Measurements from ENCODE around the gene BRAT1.
"Not testable (repeated sequence)": the region's sequence is repeated elsewhere in the genome, so short reads cannot be mapped to it uniquely, and the experiment has no call there.

The BRAT1 gene

GRCh38 chr7:2592375-2592865, 37.1 kb upstream of the BRAT1 start:
- no peaks in the 10 kb centered on the region for H3K79me2 ChIP-seq (ENCODE audit: insufficient read depth, low read depth)
- H3K9ac ChIP-seq: no peak overlapping the region
- H3K27ac ChIP-seq: no peak overlapping the region
- TF ChIP-seq CTCF (conservative IDR thresholded peaks at IDR 0.05; ENCODE audit: low read depth, low read length): no peak
- no peaks in the 10 kb centered on the region for H4K20me1 ChIP-seq (ENCODE audit: insufficient read depth)
- H3K36me3 ChIP-seq (ENCODE audit: insufficient read depth): no peaks in the 10 kb centered on the region
- H3K4me2 ChIP-seq: no peak overlapping the region
- no peaks in the 10 kb centered on the region for H3K4me1 ChIP-seq (ENCODE audit: low read depth, poor library complexity, severe bottlenecking)
- H2AFZ ChIP-seq (ENCODE audit: low read depth): no peak overlapping the region
- H3K27me3 ChIP-seq (ENCODE audit: insufficient read depth, low read depth): no peaks in the 10 kb centered on the region
- H3K4me3 ChIP-seq (IDR thresholded peaks at IDR 0.05; ENCODE audit: insufficient read depth, low read depth, low read length): no peak overlapping the region

GRCh38 chr7:2589941-2590340, 34.6 kb upstream of the BRAT1 start:
- H3K79me2 ChIP-seq (ENCODE audit: insufficient read depth, low read depth); H3K27me3 ChIP-seq (ENCODE audit: insufficient read depth, low read depth); H2AFZ ChIP-seq (ENCODE audit: low read depth); H4K20me1 ChIP-seq (ENCODE audit: insufficient read depth); H3K36me3 ChIP-seq (ENCODE audit: insufficient read depth); H3K4me3 ChIP-seq (IDR thresholded peaks at IDR 0.05; ENCODE audit: insufficient read depth, low read depth, low read length); H3K4me1 ChIP-seq (ENCODE audit: low read depth, poor library complexity, severe bottlenecking); H3K4me2 ChIP-seq; H3K27ac ChIP-seq; H3K9ac ChIP-seq: not testable (repeated sequence)

GRCh38 chr7:2589341-2589740, 34.0 kb upstream of the BRAT1 start:
- Histone ChIP-seq H3K4me2 (no peak overlapping the region), H3K9ac (no peak overlapping the region), H3K27me3 (ENCODE audit: insufficient read depth, low read depth) (no peaks in the 10 kb centered on the region), H3K79me2 (ENCODE audit: insufficient read depth, low read depth) (no peaks in the 10 kb centered on the region), H4K20me1 (ENCODE audit: insufficient read depth) (no peaks in the 10 kb centered on the region), H2AFZ (ENCODE audit: low read depth) (no peak overlapping the region), H3K27ac (no peak overlapping the region), H3K4me1 (ENCODE audit: low read depth, poor library complexity, severe bottlenecking) (no peaks in the 10 kb centered on the region), H3K36me3 (ENCODE audit: insufficient read depth) (no peaks in the 10 kb centered on the region), H3K4me3 (IDR thresholded peaks at IDR 0.05; ENCODE audit: insufficient read depth, low read depth, low read length) (no peak overlapping the region)
- no peak for TF ChIP-seq CTCF (conservative IDR thresholded peaks at IDR 0.05; ENCODE audit: low read depth, low read length)

- no peak overlapping the region for H3K9ac ChIP-seq
- no peaks in the 10 kb centered on the region for H3K79me2 ChIP-seq (ENCODE audit: insufficient read depth, low read depth)
- H3K4me1 ChIP-seq (ENCODE audit: low read depth, poor library complexity, severe bottlenecking): no peaks in the 10 kb centered on the region
- H3K4me3 ChIP-seq (IDR thresholded peaks at IDR 0.05; ENCODE audit: insufficient read depth, low read depth, low read length): no peak overlapping the region
- no peaks in the 10 kb centered on the region for H4K20me1 ChIP-seq (ENCODE audit: insufficient read depth)
- no peak overlapping the region for H3K27ac ChIP-seq
- no peaks in the 10 kb centered on the region for H3K36me3 ChIP-seq (ENCODE audit: insufficient read depth)
- H2AFZ ChIP-seq (ENCODE audit: low read depth): no peak overlapping the region
- H3K27me3 ChIP-seq (ENCODE audit: insufficient read depth, low read depth): no peaks in the 10 kb centered on the region
- TF ChIP-seq CTCF (conservative IDR thresholded peaks at IDR 0.05; ENCODE audit: low read depth, low read length): no peak
- H3K4me2 ChIP-seq: no peak overlapping the region
Measured at GRCh38 chr7:2587778-2588177, 32.5 kb upstream of the BRAT1 start.

GRCh38 chr7:2587134-2587533, 31.8 kb upstream of the BRAT1 start:
- Histone ChIP-seq H3K27ac (no peak overlapping the region), H3K4me3 (IDR thresholded peaks at IDR 0.05; ENCODE audit: insufficient read depth, low read depth, low read length) (no peak overlapping the region), H3K27me3 (ENCODE audit: insufficient read depth, low read depth) (no peaks in the 10 kb centered on the region), H3K9ac (no peak overlapping the region), H2AFZ (ENCODE audit: low read depth) (no peak overlapping the region), H3K4me2 (no peak overlapping the region), H3K4me1 (ENCODE audit: low read depth, poor library complexity, severe bottlenecking) (no peaks in the 10 kb centered on the region), H3K79me2 (ENCODE audit: insufficient read depth, low read depth) (no peaks in the 10 kb centered on the region), H4K20me1 (ENCODE audit: insufficient read depth) (no peaks in the 10 kb centered on the region), H3K36me3 (ENCODE audit: insufficient read depth) (no peaks in the 10 kb centered on the region)
- TF ChIP-seq CTCF (conservative IDR thresholded peaks at IDR 0.05; ENCODE audit: low read depth, low read length): no peak
